Rectal smooth muscle tissue (tissue), 1 donor: ENCODE results near the gene CASKIN2.

Source experiments
- H3K27ac ChIP-seq: one replicate; pipeline ENCODE4 v1.7.0; 2013; ENCODE audit warnings: low read depth, low read length, inconsistent platforms
- H3K27me3 ChIP-seq: one replicate; pipeline ENCODE4 v1.7.0; 2013; ENCODE audit warnings: low read length; ENCODE audit not compliant: control insufficient read depth, insufficient read depth
- H3K36me3 ChIP-seq: one replicate; pipeline ENCODE4 v1.7.0; 2013; ENCODE audit warnings: low read length; ENCODE audit not compliant: control insufficient read depth, insufficient read depth
- H3K4me1 ChIP-seq: one replicate; pipeline ENCODE4 v1.7.0; 2013; ENCODE audit warnings: low read length; ENCODE audit not compliant: control insufficient read depth, insufficient read depth
- H3K4me3 ChIP-seq: one replicate; pipeline ENCODE4 v1.7.0; 2013; ENCODE audit warnings: low read length
- H3K9ac ChIP-seq: one replicate; pipeline ENCODE4 v1.7.0; 2013; ENCODE audit warnings: low read length

The CASKIN2 gene

GRCh38 chr17:75473246-75473645, 42.1 kb downstream of the CASKIN2 start:
- Histone ChIP-seq H3K9ac (no peak overlapping the region), H3K4me1 (peaks cover 21% of the 10 kb centered on the region), H3K36me3 (peaks cover 4% of the 10 kb centered on the region), H3K27me3 (no peaks in the 10 kb centered on the region), H3K4me3 (no peak overlapping the region), H3K27ac (no peak overlapping the region)

- Histone ChIP-seq H3K36me3 (peaks cover 4% of the 10 kb centered on the region), H3K27me3 (no peaks in the 10 kb centered on the region), H3K27ac (no peak overlapping the region), H3K4me3 (no peak overlapping the region), H3K9ac (no peak overlapping the region), H3K4me1 (peaks cover 18% of the 10 kb centered on the region)
Observed at GRCh38 chr17:75472119-75472518, 43.2 kb downstream of the CASKIN2 start.

GRCh38 chr17:75471207-75471606, 44.1 kb downstream of the CASKIN2 start:
- H3K9ac ChIP-seq, result no peak overlapping the region
- no peak overlapping the region for H3K4me3 ChIP-seq
- no peak overlapping the region for H3K27ac ChIP-seq
- peaks cover 4% of the 10 kb centered on the region for H3K36me3 ChIP-seq
- peaks cover 10% of the 10 kb centered on the region for H3K4me1 ChIP-seq
- H3K27me3 ChIP-seq, result no peaks in the 10 kb centered on the region

- Histone ChIP-seq H3K27me3 (no peaks in the 10 kb centered on the region), H3K36me3 (peaks cover 4% of the 10 kb centered on the region), H3K9ac (no peak overlapping the region), H3K4me3 (no peak overlapping the region), H3K27ac (no peak overlapping the region), H3K4me1 (no peaks in the 10 kb centered on the region)
Observed at GRCh38 chr17:75468779-75469373, 46.5 kb downstream of the CASKIN2 start.

GRCh38 chr17:75468291-75468754, 47.0 kb downstream of the CASKIN2 start:
- no peak overlapping the region for H3K4me3 ChIP-seq
- no peaks in the 10 kb centered on the region for H3K27me3 ChIP-seq
- H3K4me1 ChIP-seq, result no peaks in the 10 kb centered on the region
- H3K9ac ChIP-seq, result peak overlapping the region; percentile 19
- H3K36me3 ChIP-seq, result peaks cover 4% of the 10 kb centered on the region
- no peak overlapping the region for H3K27ac ChIP-seq

- H3K4me3 ChIP-seq, result no peak overlapping the region
- no peaks in the 10 kb centered on the region for H3K4me1 ChIP-seq
- no peaks in the 10 kb centered on the region for H3K36me3 ChIP-seq
- H3K9ac ChIP-seq, result no peak overlapping the region
- H3K27ac ChIP-seq, result no peak overlapping the region
- no peaks in the 10 kb centered on the region for H3K27me3 ChIP-seq
Observed at GRCh38 chr17:75465039-75465438, 50.3 kb downstream of the CASKIN2 start.

GRCh38 chr17:75463603-75464002, 51.7 kb downstream of the CASKIN2 start:
- H3K27me3 ChIP-seq, result no peaks in the 10 kb centered on the region
- H3K4me1 ChIP-seq, result peaks cover 4% of the 10 kb centered on the region
- no peak overlapping the region for H3K9ac ChIP-seq
- H3K27ac ChIP-seq, result no peak overlapping the region
- H3K36me3 ChIP-seq, result no peaks in the 10 kb centered on the region
- H3K4me3 ChIP-seq, result no peak overlapping the region

GRCh38 chr17:75460295-75460694, 55.0 kb downstream of the CASKIN2 start:
- Histone ChIP-seq H3K4me3 (no peak overlapping the region), H3K4me1 (peaks cover 14% of the 10 kb centered on the region), H3K27me3 (no peaks in the 10 kb centered on the region), H3K27ac (no peak overlapping the region), H3K36me3 (no peaks in the 10 kb centered on the region), H3K9ac (no peak overlapping the region)

- no peak overlapping the region for H3K9ac ChIP-seq
- H3K27me3 ChIP-seq, result no peaks in the 10 kb centered on the region
- no peaks in the 10 kb centered on the region for H3K36me3 ChIP-seq
- H3K4me3 ChIP-seq, result no peak overlapping the region
- H3K27ac ChIP-seq, result no peak overlapping the region
- H3K4me1 ChIP-seq, result peaks cover 14% of the 10 kb centered on the region
Observed at GRCh38 chr17:75459590-75460267, 55.6 kb downstream of the CASKIN2 start.

GRCh38 chr17:75459246-75459589, 56.1 kb downstream of the CASKIN2 start:
- H3K4me1 ChIP-seq, result peaks cover 14% of the 10 kb centered on the region
- H3K27me3 ChIP-seq, result no peaks in the 10 kb centered on the region
- H3K4me3 ChIP-seq, result no peak overlapping the region
- no peaks in the 10 kb centered on the region for H3K36me3 ChIP-seq
- H3K9ac ChIP-seq, result no peak overlapping the region
- H3K27ac ChIP-seq, result no peak overlapping the region

GRCh38 chr17:75457047-75457654, 58.2 kb downstream of the CASKIN2 start:
- no peaks in the 10 kb centered on the region for H3K36me3 ChIP-seq
- peak overlapping the region; percentile 88 for H3K27ac ChIP-seq
- H3K4me3 ChIP-seq, result peak overlapping the region; percentile 100
- peaks cover 14% of the 10 kb centered on the region for H3K4me1 ChIP-seq
- H3K9ac ChIP-seq, result peak overlapping the region; percentile 99
- H3K27me3 ChIP-seq, result no peaks in the 10 kb centered on the region

- Histone ChIP-seq H3K36me3 (no peaks in the 10 kb centered on the region), H3K4me1 (peaks cover 14% of the 10 kb centered on the region), H3K4me3 (peak within 1 kb of the TSS; percentile 100), H3K9ac (peak within 1 kb of the TSS; percentile 99), H3K27me3 (no peaks in the 10 kb centered on the region), H3K27ac (peak within 1 kb of the TSS; percentile 88)
Observed at GRCh38 chr17:75456417-75457046, 58.8 kb downstream of the CASKIN2 start, which contains the start of gene TMEM94. Gene TMEM94 (plus strand): TSS chr17:75456635. CDS start chr17:75471906, 15,271 bp downstream.
